Measurements from ENCODE around the gene RGS3.
"Not testable (repeated sequence)": the region's sequence is repeated elsewhere in the genome, so short reads cannot be mapped to it uniquely, and the experiment has no call there.

RGS3 gene

GRCh38 chr9:113427629-113428028, 35.9 kb upstream of the RGS3 start:
- no peak for TF ChIP-seq CTCF (IDR thresholded peaks at IDR 0.05; ENCODE audit: insufficient read depth, low read depth, low read length, missing control alignments)
- H3K4me3 ChIP-seq (ENCODE audit: low read depth, low read length): no peak overlapping the region
- no peak for DNase-seq (ENCODE audit: low read depth)

DNA sequence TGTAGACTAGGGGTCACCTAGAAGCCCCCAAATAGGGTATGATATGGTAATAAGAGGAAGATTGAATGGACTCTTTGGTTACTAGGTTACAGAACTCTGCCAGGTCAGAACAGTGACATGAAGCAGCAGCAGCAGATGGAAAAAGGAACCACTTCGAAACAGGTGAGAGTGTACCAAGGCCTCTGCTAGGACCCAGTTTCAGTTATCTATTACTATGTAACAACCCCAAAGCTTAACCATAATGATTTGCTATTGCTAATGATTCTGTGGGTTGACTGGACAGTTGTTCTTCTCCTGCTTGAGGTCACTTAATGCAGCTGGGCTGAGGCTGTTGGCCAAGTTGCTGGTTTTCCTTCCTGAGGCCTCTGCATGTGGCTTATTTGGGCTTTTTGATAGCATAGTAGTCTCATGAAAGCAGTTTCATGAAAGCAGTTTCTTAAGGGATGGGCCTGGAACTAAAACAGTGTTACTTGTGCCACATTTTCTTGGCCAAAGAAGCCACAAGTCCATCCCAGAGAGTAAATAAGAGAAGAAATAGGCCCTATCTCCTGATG, 35.4 kb upstream of the RGS3 start:
- no peak overlapping the region for H3K4me3 ChIP-seq (ENCODE audit: low read depth, low read length)
- TF ChIP-seq CTCF (IDR thresholded peaks at IDR 0.05; ENCODE audit: insufficient read depth, low read depth, low read length, missing control alignments): no peak
- no peak for DNase-seq (ENCODE audit: low read depth)

- no peak overlapping the region for H3K4me3 ChIP-seq (ENCODE audit: low read depth, low read length)
- no peak for TF ChIP-seq CTCF (IDR thresholded peaks at IDR 0.05; ENCODE audit: insufficient read depth, low read depth, low read length, missing control alignments)
- no peak for DNase-seq (ENCODE audit: low read depth)
Measured at GRCh38 chr9:113431191-113431590, 32.3 kb upstream of the RGS3 start.

DNA sequence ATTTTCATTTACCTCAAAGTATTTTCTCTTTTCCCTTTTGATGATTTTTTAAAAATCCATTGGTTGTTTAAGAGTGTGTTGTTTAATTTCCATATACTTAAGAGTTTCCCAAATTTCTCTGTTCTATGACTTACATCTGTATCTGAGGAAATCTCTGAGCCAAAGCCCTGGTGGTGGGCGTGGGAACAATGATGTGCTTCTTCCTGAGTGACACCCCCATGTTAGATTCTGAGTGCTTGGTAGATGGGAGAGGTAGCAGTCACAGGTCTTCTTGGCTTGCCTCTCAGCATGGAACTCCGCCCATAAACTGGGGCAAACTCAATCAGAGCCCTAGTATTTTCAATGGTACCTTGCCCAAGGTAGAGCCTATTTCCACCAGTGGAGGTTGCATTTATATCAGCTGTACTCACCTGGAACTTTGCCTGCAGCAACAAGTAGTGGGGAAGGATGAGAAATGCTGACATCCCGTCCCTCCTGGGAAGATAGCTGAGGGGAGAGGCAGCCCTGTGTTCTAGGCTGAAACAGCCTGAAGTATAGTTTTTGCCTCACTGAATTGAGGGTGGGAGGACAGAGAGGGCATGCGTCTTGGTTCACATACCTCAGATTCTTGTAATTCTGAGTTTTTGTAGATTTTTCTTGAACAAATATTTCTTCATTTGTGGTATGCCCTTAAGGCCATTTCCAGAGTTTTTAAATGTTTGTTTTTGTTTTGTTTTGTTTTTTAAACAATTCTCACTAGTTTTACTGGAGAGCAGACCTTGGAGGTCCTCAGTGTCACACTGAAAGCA, 26.6 kb upstream of the RGS3 start:
- no peak overlapping the region for H3K4me3 ChIP-seq (ENCODE audit: low read depth, low read length)
- DNase-seq (ENCODE audit: low read depth): no peak

DNA sequence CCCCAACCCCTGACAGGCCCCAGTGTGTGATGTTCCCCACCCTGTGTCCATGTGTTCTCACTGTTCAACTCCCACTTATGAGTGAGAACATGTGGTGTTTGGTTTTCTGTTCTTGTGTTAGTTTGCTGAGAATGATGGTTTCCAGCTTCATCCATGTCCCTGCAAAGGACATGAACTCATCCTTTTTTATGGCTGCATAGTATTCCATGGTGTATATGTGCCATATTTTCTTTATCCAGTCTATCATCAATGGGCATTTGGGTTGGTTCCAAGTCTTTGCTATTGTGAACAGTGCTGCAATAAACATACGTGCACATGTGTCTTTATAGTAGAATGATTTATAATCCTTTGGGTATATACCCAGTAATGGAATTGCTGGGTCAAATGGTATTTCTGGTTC, 25.8 kb upstream of the RGS3 start:
- not testable (repeated sequence) for H3K4me3 ChIP-seq (ENCODE audit: low read depth, low read length); DNase-seq (ENCODE audit: low read depth)

More for the DNA sequence above, 26.6 kb upstream of the RGS3 start:
- TF ChIP-seq CTCF (IDR thresholded peaks at IDR 0.05; ENCODE audit: insufficient read depth, low read depth, low read length, missing control alignments): no peak

DNA sequence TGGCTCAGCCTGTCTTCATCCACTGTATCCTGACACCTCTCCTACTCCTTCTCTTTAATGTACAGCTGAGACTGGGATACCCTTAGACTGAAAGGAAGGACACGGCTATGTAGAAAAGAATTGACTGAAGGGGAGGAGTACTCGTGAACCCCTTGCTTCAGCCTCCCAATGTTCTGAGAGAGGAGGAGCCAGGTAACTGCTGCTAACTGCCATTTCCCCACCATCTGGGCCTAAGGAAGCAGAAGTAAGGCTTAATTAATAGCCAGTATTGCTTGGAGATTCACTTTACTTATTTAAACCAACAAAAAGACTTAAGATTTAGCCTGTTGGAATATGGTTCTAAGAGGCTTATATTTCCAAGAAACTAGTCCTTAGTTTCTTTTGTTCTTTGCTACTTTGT, 18.8 kb upstream of the RGS3 start:
- DNase-seq (ENCODE audit: low read depth): no peak
- no peak for TF ChIP-seq CTCF (IDR thresholded peaks at IDR 0.05; ENCODE audit: insufficient read depth, low read depth, low read length, missing control alignments)
- H3K4me3 ChIP-seq (ENCODE audit: low read depth, low read length): no peak overlapping the region

DNA sequence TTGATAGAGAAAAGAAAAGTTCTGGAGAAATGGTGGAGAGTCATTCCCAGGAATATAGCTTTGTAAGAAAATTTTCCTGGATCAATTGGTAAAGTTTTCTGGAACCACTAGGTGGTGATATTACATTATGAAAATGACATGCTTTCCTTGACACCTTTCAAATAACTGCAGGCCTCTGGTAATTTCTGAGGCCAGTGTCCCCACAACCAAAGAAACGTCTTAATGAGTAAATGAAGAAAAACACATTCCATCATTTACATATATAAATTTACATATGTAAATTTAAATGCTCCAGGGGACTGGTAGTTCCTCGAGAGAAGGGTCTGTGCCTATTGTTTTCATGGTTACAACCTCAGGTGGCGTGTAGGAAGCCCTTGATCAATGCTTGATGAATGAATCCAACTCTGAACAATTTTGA, 17.2 kb upstream of the RGS3 start:
- peak; percentile 49 for DNase-seq (ENCODE audit: low read depth)
- peak; percentile 37 for TF ChIP-seq CTCF (IDR thresholded peaks at IDR 0.05; ENCODE audit: insufficient read depth, low read depth, low read length, missing control alignments)
- H3K4me3 ChIP-seq (ENCODE audit: low read depth, low read length): no peak overlapping the region
